Thymus (tissue), 11 donors: Measurements from ENCODE around the gene FGF2. TPM values are rescaled to one million over a fixed set of nuclear protein-coding genes. Genes with fewer than 3 reads are reported as not detected.
"Not testable (repeated sequence)": the region's sequence is repeated elsewhere in the genome, so short reads cannot be mapped to it uniquely, and the experiment has no call there.

Source experiments
- DNase-seq, 9 donors: peaks; one replicate each; pipeline ENCODE4 v3.0.0-alpha.2; 2013; ENCODE audit warnings: low spot score in 9 of 9, low read depth in 6 of 9, missing footprints in 1 of 9
- H3K27ac ChIP-seq, 2 donors: one replicate each; pipeline ENCODE4 v1.5.1; 2013; ENCODE audit warnings: control low read depth in 1 of 2, low read depth in 1 of 2, low read length in 1 of 2, mild to moderate bottlenecking in 1 of 2, moderate library complexity in 1 of 2
- H3K27me3 ChIP-seq, 2 donors: one replicate each; pipeline ENCODE4 v1.5.1; 2013; ENCODE audit warnings: low read length in 1 of 2; ENCODE audit not compliant: control insufficient read depth in 2 of 2, insufficient read depth in 1 of 2
- H3K36me3 ChIP-seq, 2 donors: one replicate each; pipeline ENCODE4 v1.5.1; 2013; ENCODE audit warnings: low read length in 1 of 2, mild to moderate bottlenecking in 1 of 2, moderate library complexity in 1 of 2; ENCODE audit not compliant: control insufficient read depth in 2 of 2, insufficient read depth in 2 of 2
- H3K4me1 ChIP-seq, 2 donors: one replicate each; pipeline ENCODE4 v1.5.1; 2013; ENCODE audit warnings: low read length in 2 of 2; ENCODE audit not compliant: control insufficient read depth in 2 of 2, insufficient read depth in 2 of 2
- H3K4me3 ChIP-seq, 2 donors: one replicate each; pipeline ENCODE4 v1.5.1; 2013; ENCODE audit warnings: low read length in 2 of 2, control low read depth in 1 of 2, mild to moderate bottlenecking in 1 of 2
- H3K9me3 ChIP-seq, 2 donors: one replicate each; pipeline ENCODE4 v1.5.1; 2013; ENCODE audit warnings: low read length in 1 of 2, mild to moderate bottlenecking in 1 of 2; ENCODE audit not compliant: control insufficient read depth in 2 of 2, insufficient read depth in 1 of 2
- WGBS: extraction: QIAGEN DNeasy Blood & Tissue Kit; methylation state at CpG from one replicate; pipeline ENCODE4 v1.1.7; 2013; 5-methylcytosine and 5-hydroxymethylcytosine counted together
- polyA plus RNA-seq: library from polyadenylated mRNA; stranded (reverse); fragments of 200-250 nt; gene quantifications from one replicate; pipeline ENCODE4 v1.2.3, GENCODE V29; 2013
- total RNA-seq: library from RNA; stranded (reverse); fragments of 120-200 nt; gene quantifications from one replicate; pipeline ENCODE4 v1.2.4, GENCODE V29; 2013
- donor health status: healthy.

The FGF2 gene
- total and polyA plus RNA-seq, 2 donors: 2.0 to 3.7 TPM

- peaks cover 22 to 31% of the 10 kb centered on the region in 2 donors for H3K36me3 ChIP-seq
- WGBS: 96% methylated on average over 14 of the region's 17 CpGs
- not testable (repeated sequence) for H3K27ac ChIP-seq, H3K4me3 ChIP-seq, DNase-seq, H3K27me3 ChIP-seq, H3K9me3 ChIP-seq, H3K4me1 ChIP-seq
These were observed 118.5 kb downstream of the FGF2 start for GRCh38 chr4:122945136-122945535.

GRCh38 chr4:122946142-122946541 lies 119.5 kb downstream of the FGF2 start:
- peaks cover 0 to 4% of the 10 kb centered on the region in 2 donors for H3K9me3 ChIP-seq
- no peak for DNase-seq
- H3K27ac ChIP-seq: no peak overlapping the region
- H3K4me3 ChIP-seq: no peak overlapping the region
- peaks cover 31 to 39% of the 10 kb centered on the region in 2 donors for H3K36me3 ChIP-seq
- H3K27me3 ChIP-seq: no peaks in the 10 kb centered on the region
- 100% methylated on average over 1 of the region's 1 CpG for WGBS
- H3K4me1 ChIP-seq: no peaks in the 10 kb centered on the region

Other genes with a start within 250 kb of the FGF2 start
- 0.19 TPM for gene IL21, start 205.8 kb upstream of the FGF2 start, total RNA-seq
- gene IL21, start 205.8 kb upstream of the FGF2 start, polyA plus RNA-seq: 0.48 TPM
- gene BBS12, start 94.1 kb upstream of the FGF2 start, total RNA-seq: 3.9 TPM
- gene BBS12, start 94.1 kb upstream of the FGF2 start, polyA plus RNA-seq: 3.3 TPM
- gene NUDT6, start 95.8 kb downstream of the FGF2 start, total RNA-seq: 6.8 TPM
- 12.3 TPM for gene NUDT6, start 95.8 kb downstream of the FGF2 start, polyA plus RNA-seq